Adrenal gland (tissue), 12 donors: ENCODE data around the gene PRR5. TPM values are rescaled to one million over a fixed set of nuclear protein-coding genes. Genes with fewer than 3 reads are reported as not detected.
"Not testable (repeated sequence)": the region's sequence is repeated elsewhere in the genome, so short reads cannot be mapped to it uniquely, and the experiment has no call there.

Source experiments
- DNase-seq, 7 donors: peaks; one replicate each; pipeline ENCODE4 v3.0.0-alpha.2; 2019 to 2020
- H3K27ac ChIP-seq, 5 donors: fragments of 200-600 bp; sonication (generic) in 4 of 5; 1 replicate in 3 of 5; 2 replicates in 2 of 5; pipeline versions ENCODE4 v1.5.1 to v1.8.0; 2016 to 2020; ENCODE audit warnings: mild to moderate bottlenecking in 1 of 5
- H3K27me3 ChIP-seq: fragments of 200-600 bp; 2 replicates; pipeline ENCODE4 v1.8.0; 2021
- H3K36me3 ChIP-seq, 2 donors: fragments of 200-600 bp; replicated peaks in 1 of 2; 1 replicate in 1 of 2; 2 replicates in 1 of 2; pipeline versions ENCODE4 v1.5.1 to v1.8.0; 2018 to 2022
- H3K4me1 ChIP-seq, 2 donors: fragments of 200-600 bp; replicated peaks in 1 of 2; 1 replicate in 1 of 2; 2 replicates in 1 of 2; pipeline versions ENCODE4 v1.5.1 to v1.8.0; 2018 to 2021
- H3K4me3 ChIP-seq, 4 donors: fragments of 200-600 bp; sonication (generic) in 3 of 4; one replicate each; pipeline ENCODE4 v1.5.1; 2016 to 2018
- H3K9me3 ChIP-seq, 3 donors: fragments of 200-600 bp; sonication (generic) in 1 of 3; replicated peaks in 1 of 3; 1 replicate in 2 of 3; 2 replicates in 1 of 3; pipeline versions ENCODE4 v1.5.1 to v1.8.0; 2016 to 2021
- CTCF ChIP-seq, 6 experiments: fragments of 450-650 bp in 4 of 6; fragments of 200-600 bp in 2 of 6; sonication (generic) in 1 of 6; IDR thresholded peaks; 1 replicate in 5 of 6; 2 replicates in 1 of 6; pipeline versions ENCODE4 v1.5.1 to v1.8.0; 2016 to 2021; ENCODE audit warnings: antibody characterized with exemption in 6 of 6, mild to moderate bottlenecking in 2 of 6, moderate library complexity in 1 of 6
- POLR2A ChIP-seq, 2 donors: fragments of 450-650 bp; IDR thresholded peaks; one replicate each; pipeline ENCODE4 v1.6.1; 2017; ENCODE audit warnings: antibody characterized with exemption in 2 of 2, mild to moderate bottlenecking in 2 of 2, moderate library complexity in 1 of 2
- WGBS, 4 donors: extraction: QIAGEN DNeasy Blood & Tissue Kit in 2 of 4; methylation state at CpG; one replicate each; pipeline versions ENCODE4 v1.1.5 to v1.1.7; 2013 to 2017; 5-methylcytosine and 5-hydroxymethylcytosine counted together
- intact Hi-C, 2 donors: fragments of 100-400 bp; cut with DNase I; formaldehyde crosslinking; loops; one replicate each; pipeline versions ENCODE4 v1.14.1 to v1.15.0; 2022 to 2023
- polyA plus RNA-seq, 3 donors: library from polyadenylated mRNA; stranded (reverse); fragments of 200-250 nt in 2 of 3; fragments of 350-450 nt in 1 of 3; fragmentation: Illumina TruSeq in 1 of 3; extraction: RNeasy Lipid Tissue Mini Kit (QIAGEN cat#74804) in 1 of 3; gene quantifications; one replicate each; pipeline ENCODE4 v1.2.3, GENCODE V29; 2013 to 2014
- total RNA-seq, 9 donors: library from RNA; depleted of rRNA in 4 of 9; stranded (reverse); fragments of >200 nt in 4 of 9; fragments of 120-200 nt in 1 of 9; fragmentation: NEBNext Ultra II Directional in 1 of 9; extraction: Animal tissue kit (Norgen Biotek cat#: 25700) in 1 of 9; gene quantifications; one replicate each; pipeline versions ENCODE4 v1.1.0 to v1.2.4, GENCODE V29; 2013 to 2023
- donor health status: healthy with polysubstance abuse.
- donor health status: Bipolar disorder and iron deficiency.
- donor health status: DM: yes; HTN: yes; CAD: no.
- donor health status: DM: no; HTN: no; CAD: no.
- donor health status: DM: no; HTN: no; CAD: no.
- donor health status: DM: yes; HTN: yes; CAD: no.

PRR5 gene
- total and polyA plus RNA-seq, 12 donors = 1.7 to 21.4 (median 11.7) TPM

- Histone ChIP-seq H3K27me3 (no peaks in the 10 kb centered on the region), H3K4me3 (no peak overlapping the region), H3K36me3 (no peaks in the 10 kb centered on the region), H3K9me3 (no peaks in the 10 kb centered on the region), H3K27ac (no peak overlapping the region), H3K4me1 (peaks cover 0 to 19% of the 10 kb centered on the region in 2 donors)
- WGBS, 4 donors = 73 to 80% (median 76%) methylated on average over 17 to 18 of the region's 18 CpGs
- intact Hi-C loops = no loop called here
- no peak for DNase-seq
- TF ChIP-seq POLR2A (IDR thresholded peaks at IDR 0.05) = no peak
- TF ChIP-seq CTCF (IDR thresholded peaks at IDR 0.05) = no peak
These were observed 24.0 kb upstream of the PRR5 start for GRCh38 chr22:44677871-44678555.

- Histone ChIP-seq H3K4me3 (no peak overlapping the region), H3K4me1 (peaks cover 0 to 19% of the 10 kb centered on the region in 2 donors), H3K36me3 (no peaks in the 10 kb centered on the region), H3K27ac (no peak overlapping the region), H3K9me3 (no peaks in the 10 kb centered on the region), H3K27me3 (no peaks in the 10 kb centered on the region)
- intact Hi-C loops = no loop called here
- no peak for TF ChIP-seq POLR2A (IDR thresholded peaks at IDR 0.05)
- 74 to 95% (median 90%) methylated on average over 12 to 18 of the region's 18 CpGs for WGBS, 4 donors
- no peak for DNase-seq
These were observed 23.3 kb upstream of the PRR5 start for GRCh38 chr22:44678556-44679305.

- DNase-seq, H3K9me3 ChIP-seq, H3K27ac ChIP-seq, H3K4me3 ChIP-seq, intact Hi-C loops, H3K36me3 ChIP-seq, H3K27me3 ChIP-seq: not testable (repeated sequence)
- 87 to 91% (median 90%) methylated on average over 9 of the region's 9 CpGs for WGBS, 4 donors
- H3K4me1 ChIP-seq = peaks cover 0 to 19% of the 10 kb centered on the region in 2 donors
These were observed 22.7 kb upstream of the PRR5 start for GRCh38 chr22:44679306-44679647.

- Histone ChIP-seq H3K4me1 (peaks cover 0 to 25% of the 10 kb centered on the region in 2 donors), H3K27ac (no peak overlapping the region), H3K4me3 (no peak overlapping the region), H3K27me3 (no peaks in the 10 kb centered on the region), H3K36me3 (no peaks in the 10 kb centered on the region), H3K9me3 (no peaks in the 10 kb centered on the region)
- intact Hi-C loops = no loop called here
- 40 to 55% (median 50%) methylated on average over 3 to 5 of the region's 5 CpGs for WGBS, 4 donors
- no peak for TF ChIP-seq POLR2A (IDR thresholded peaks at IDR 0.05)
- no peak for DNase-seq
These were observed 21.9 kb upstream of the PRR5 start for GRCh38 chr22:44680058-44680457.

GRCh38 chr22:44680481-44680894 is 21.5 kb upstream of the PRR5 start:
- no peaks in the 10 kb centered on the region for H3K36me3 ChIP-seq
- 50 to 74% (median 63%) methylated on average over 2 to 7 of the region's 7 CpGs; no CpG with 5 or more reads in 1 of the 4 donors for WGBS, 4 donors
- TF ChIP-seq CTCF (IDR thresholded peaks at IDR 0.05) (no peak), POLR2A (IDR thresholded peaks at IDR 0.05) (no peak)
- H3K27ac ChIP-seq = no peak overlapping the region
- H3K9me3 ChIP-seq = no peaks in the 10 kb centered on the region
- H3K4me3 ChIP-seq = no peak overlapping the region
- intact Hi-C loops = no loop called here
- H3K27me3 ChIP-seq = no peaks in the 10 kb centered on the region
- peaks cover 0 to 27% of the 10 kb centered on the region in 2 donors for H3K4me1 ChIP-seq
- no peak for DNase-seq
